Islet of Langerhans (tissue), 1 donor: Measurements from ENCODE around the gene GYPB.
"Not testable (repeated sequence)": the region's sequence is repeated elsewhere in the genome, so short reads cannot be mapped to it uniquely, and the experiment has no call there.

Experiments used
- FAIRE-seq: peaks from one replicate; lab custom pipeline; 2011; peaks lifted over from hg19 to GRCh38; lab: Jason Lieb, UNC

Gene GYPB

DNA sequence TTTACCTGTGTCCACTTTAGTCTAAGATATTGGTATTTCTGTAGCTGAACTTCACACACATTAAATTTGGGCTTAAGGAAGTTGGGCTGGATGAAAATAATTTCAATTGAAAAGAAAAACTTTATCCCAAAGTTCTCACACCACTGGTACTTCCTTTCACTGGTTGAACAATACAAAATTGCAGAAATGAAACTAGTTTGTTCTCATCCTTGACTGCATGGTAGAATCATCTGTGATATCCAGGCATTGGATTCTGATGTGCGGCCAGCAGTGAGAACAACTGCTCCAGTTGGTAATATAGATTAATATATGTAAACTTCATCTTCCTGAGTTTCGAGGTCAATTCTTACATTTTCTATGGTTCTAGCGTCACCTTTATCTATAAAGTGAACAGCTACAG is 10.6 kb downstream of the GYPB start:
- not testable (repeated sequence) for FAIRE-seq

DNA sequence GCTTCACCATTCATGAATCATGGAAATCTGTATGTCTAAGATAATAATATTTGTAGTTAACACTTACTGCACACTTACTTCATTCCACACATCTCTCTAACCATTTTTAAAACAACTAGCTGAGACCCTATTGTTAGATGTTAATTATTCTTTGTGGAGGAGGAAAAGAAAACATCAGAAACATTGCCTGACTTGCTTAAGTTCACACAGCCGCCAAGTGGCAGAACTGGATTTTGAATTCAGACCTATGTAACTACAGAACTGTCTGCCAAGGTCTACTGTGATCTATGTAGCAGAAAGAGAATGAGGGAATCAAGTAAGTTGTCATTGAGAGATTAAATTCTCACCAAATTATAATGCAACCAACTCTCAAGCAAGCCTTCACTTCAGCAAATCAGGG is 11.2 kb downstream of the GYPB start:
- not testable (repeated sequence) for FAIRE-seq

- not testable (repeated sequence) for FAIRE-seq
Observed at GRCh38 chr4:144006200-144006803, 12.9 kb downstream of the GYPB start.

DNA sequence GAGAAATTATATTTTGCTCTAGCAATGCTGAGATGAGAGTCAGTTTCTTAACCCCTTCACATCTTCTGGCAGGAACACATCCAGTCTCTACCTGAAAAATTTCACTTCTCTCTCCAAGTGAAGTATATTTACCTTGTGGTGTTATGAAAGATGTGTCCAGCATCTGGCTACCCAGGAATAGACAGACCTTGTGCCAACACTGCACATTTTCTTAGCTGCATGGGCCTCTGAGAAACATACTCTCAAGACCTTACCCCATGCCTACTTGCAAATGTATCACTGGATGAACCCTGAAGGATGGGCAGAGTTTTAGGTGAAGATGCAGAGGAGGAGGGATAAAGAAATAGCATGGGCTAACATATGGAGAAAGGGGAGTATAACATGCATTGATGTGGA is 13.6 kb downstream of the GYPB start:
- FAIRE-seq = not testable (repeated sequence)

DNA sequence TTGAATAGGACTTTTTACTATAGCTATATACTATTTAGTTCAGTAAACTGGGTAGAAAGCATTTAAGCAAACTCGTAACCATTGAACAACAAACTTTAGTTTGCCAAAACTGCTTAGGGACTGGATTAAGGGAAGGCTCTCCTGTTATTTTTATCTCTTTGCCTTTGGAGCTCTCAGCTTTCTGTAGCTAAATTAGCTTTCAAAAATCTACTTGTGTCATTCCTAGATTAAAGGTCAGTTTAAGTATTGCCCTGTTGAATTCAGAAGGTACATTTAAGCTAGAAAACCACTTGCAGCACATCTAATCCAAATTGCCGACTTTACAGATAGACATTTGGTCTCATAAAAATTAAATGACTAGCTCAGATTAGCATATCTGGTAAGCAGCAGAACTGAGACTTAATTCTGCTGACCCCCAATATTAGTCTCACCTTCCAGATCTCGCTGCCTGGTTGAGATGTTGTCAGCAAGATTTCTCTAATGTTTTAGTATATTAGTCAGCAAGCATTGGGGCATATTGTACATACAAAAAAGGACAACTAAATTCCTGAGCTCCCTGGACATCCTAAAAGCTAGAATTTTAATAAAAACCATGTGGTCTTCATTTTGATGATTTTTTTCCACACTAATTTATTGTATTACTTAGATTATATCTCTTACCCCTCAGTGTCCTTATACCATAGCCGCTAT is 14.2 kb downstream of the GYPB start:
- FAIRE-seq = not testable (repeated sequence)

DNA sequence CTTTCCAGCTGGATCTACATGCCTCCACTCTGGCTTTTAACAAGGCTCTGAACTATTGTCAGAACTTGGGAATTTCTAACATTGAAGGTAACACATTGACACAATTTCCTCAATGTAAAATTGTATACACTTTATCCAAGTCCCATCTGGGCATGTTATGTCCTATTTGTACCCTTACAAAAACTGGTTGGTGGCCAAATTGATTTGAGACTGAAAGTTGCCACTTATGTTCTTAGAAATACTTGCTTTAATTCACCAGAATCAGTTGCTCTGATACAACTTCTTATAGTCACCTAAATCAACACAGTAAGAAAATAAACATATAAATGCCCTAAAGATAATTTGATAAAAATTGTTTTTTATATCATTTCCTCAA is 15.3 kb downstream of the GYPB start:
- FAIRE-seq = not testable (repeated sequence)

GRCh38 chr4:144003205-144003889 is 15.8 kb downstream of the GYPB start:
- FAIRE-seq = not testable (repeated sequence)

DNA sequence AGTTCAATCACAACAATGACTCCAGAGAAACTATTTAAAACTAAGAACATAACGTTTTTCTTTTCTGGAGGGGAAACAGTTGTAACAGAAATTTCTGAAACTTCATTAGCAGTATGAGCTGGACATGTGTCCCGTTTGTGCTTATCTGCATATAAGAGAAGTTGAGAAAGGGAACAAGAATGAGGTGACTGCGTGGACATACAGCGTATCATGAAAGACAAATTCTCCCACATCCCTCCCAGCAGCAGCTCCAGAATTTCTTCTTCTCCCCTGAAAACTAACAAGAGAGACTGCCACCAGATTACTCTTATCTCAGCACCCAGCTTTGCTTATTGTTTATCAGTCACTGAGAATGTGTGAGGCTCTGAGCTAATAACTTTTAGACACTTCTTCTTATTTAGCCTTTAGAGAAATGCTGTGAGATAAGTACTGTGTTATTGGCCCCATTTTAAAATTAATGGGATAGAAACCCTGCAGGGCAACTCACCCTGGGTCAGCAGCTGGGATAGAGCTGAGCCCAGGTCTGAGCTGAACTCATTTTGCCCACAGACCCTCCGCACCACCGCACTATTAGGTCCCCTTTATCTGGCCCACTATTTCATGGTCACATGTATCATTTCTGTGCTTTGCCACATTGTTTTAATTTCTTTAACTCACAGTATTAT is 18.7 kb downstream of the GYPB start:
- not testable (repeated sequence) for FAIRE-seq

- not testable (repeated sequence) for FAIRE-seq
Observed at GRCh38 chr4:143996193-143996592, 23.0 kb downstream of the GYPB start.

DNA sequence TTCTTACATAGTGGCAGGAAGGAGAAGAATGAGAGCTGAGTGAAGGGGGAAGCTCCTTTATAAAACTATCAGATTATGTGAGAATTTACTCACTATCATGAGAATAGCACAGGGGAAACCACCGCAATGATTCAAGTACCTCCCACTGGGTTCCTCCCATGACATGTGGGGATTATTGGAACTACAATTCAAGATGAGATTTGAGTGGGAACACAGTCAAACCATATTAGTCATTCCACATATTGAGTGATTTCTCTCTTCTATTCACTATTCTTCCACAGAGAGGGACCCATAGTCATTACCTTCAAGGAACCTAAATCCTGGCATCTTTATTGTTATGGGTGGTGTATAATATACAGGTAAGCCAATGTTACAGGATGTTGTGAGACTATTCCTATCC is 27.4 kb downstream of the GYPB start:
- not testable (repeated sequence) for FAIRE-seq

DNA sequence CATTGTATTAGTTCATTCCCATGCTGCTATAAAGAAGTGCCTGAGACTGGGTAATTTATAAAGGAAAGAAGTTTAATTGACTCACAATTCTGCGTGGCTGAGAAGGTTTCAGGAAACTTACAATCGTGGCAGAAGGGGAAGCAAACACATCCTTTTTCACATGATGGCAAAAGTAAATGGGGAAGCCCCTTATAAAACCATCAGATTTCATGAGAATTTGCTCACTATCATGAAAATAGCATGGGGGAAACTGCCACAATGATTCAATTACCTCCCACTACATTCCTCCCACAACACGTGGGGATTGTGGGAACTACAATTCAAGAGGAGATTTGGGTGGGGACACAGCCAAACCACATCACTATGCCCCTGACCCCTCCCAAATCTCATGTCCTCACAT is 28.5 kb downstream of the GYPB start:
- not testable (repeated sequence) for FAIRE-seq

DNA sequence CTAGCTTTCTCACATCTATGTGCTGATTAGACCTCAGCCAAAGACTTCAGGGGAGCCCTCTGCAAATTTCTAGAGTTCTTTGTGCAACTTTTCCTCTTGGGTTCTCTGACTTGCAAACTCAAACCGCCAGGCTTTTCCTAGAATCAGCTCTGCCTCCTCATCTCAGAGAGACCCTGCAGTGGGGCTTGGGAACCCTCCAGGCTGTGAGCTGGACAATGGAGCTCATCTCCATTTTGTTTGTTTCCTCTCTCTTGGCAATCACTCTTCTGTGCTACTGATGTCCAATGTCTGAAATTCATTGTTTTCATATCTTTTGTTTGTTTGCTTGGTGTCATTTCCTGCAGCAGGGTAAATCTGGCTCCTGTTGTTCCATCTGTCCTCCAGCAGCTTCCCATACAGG is 33.0 kb downstream of the GYPB start:
- FAIRE-seq = no peak

DNA sequence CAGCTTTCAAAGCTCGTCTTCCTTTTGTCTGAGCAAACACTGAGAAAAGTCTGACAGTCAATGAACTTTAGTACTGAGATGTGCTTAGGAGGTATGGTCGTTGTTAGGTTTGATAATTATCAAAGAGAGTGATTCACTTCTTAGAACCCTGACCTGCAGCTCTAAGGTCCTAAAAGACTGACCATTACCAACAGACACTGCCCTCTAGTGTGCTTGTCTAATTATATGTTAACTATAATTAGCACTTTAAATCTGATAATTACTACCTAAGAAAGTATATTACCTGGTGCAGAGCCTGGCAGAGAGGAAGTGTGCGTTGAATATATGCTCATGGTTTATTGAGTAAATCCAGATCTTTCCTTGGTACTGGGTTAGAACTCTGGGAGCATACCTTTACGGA is 38.4 kb downstream of the GYPB start:
- not testable (repeated sequence) for FAIRE-seq

- not testable (repeated sequence) for FAIRE-seq
Observed at GRCh38 chr4:143975527-143975926, 43.7 kb downstream of the GYPB start.

DNA sequence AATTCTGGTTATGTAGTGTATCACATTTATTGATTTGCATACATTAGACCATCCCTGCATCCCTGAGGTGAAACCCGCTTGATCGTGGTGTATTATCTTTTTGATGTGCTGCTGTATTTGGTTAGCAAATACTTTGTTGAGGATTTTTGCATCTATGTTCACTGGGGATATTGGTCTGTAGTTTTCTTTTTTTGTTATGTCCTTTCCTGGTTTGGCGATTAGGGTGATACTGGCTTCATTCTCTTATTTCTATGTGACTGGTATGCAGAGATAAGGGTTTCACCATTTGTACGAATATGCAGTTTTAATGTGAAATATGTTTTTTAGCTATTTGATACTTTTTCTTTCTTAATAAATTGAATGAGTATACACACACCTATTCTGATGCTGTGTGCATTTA is 45.2 kb downstream of the GYPB start:
- not testable (repeated sequence) for FAIRE-seq

GRCh38 chr4:143961075-143961474 is 58.1 kb downstream of the GYPB start:
- no peak for FAIRE-seq

DNA sequence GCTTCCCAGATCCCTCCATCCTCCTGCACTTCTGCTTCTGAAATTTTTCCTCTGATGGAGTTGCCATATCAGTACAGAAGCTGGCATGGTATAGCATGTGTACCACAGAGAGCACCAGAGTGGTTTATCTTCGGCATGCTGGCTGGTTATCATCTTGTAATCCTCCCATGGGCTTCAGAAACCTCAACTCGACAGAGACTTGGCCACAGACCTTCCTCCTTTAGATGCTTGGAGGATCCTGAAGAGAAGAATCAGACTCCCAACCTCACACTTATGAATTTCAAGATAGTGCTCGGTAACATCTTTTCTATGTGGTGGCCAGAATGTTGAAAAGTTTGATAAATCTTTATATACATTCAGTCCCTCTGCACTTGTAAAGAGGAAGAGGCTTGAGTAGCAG is 63.9 kb downstream of the GYPB start:
- not testable (repeated sequence) for FAIRE-seq

- not testable (repeated sequence) for FAIRE-seq
Observed at GRCh38 chr4:143951458-143951972, 67.7 kb downstream of the GYPB start.

- FAIRE-seq = not testable (repeated sequence)
Observed at GRCh38 chr4:143950967-143951366, 68.2 kb downstream of the GYPB start.

DNA sequence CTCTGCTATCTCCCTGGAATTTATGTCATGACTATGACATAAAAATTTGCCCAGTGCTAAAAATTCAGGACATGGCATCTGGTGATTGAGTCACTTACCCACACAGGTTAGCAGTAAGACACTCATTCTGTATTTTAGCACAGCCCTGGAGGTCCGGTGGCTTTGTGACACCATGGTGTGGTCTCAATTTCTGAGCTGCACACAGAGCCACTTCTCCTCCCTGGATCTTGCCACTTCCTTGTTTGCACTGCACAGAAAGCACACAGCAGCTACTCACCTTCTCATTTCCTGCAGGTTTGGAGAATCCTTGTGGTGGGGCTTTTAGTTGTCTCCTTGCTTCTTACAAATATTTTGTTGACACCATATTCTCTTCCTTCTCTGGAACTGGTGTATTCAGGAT is 69.0 kb downstream of the GYPB start:
- not testable (repeated sequence) for FAIRE-seq

GRCh38 chr4:143947493-143947892 is 71.7 kb downstream of the GYPB start:
- not testable (repeated sequence) for FAIRE-seq
